Nephron (organoid): ENCODE measurements around the gene MAGI1.

Experiments
- H3K27ac Mint-ChIP-seq, 3 experiments: 2 replicates each; pipeline ENCODE4 v1.8.0; 2020; ENCODE audit warnings: mixed read lengths in 3 of 3, mild to moderate bottlenecking in 2 of 3, moderate library complexity in 1 of 3
- H3K27me3 Mint-ChIP-seq: 2 replicates; pipeline ENCODE4 v1.8.0; 2021; ENCODE audit warnings: low read depth, mild to moderate bottlenecking, moderate library complexity, mixed read lengths
- H3K36me3 Mint-ChIP-seq: 2 replicates; pipeline ENCODE4 v1.8.0; 2020; ENCODE audit warnings: low read depth, mixed read lengths
- H3K4me1 Mint-ChIP-seq: 2 replicates; pipeline ENCODE4 v1.8.0; 2020; ENCODE audit warnings: mixed read lengths
- H3K4me3 Mint-ChIP-seq, 3 experiments: 2 replicates each; pipeline ENCODE4 v1.8.0; 2020; ENCODE audit warnings: mild to moderate bottlenecking in 3 of 3, mixed read lengths in 3 of 3, moderate library complexity in 2 of 3
- H3K9me3 Mint-ChIP-seq: 2 replicates; pipeline ENCODE4 v1.8.0; 2020; ENCODE audit warnings: mixed read lengths
- CTCF ChIP-seq, 3 experiments: fragments of 200-600 bp; sonication (generic); IDR thresholded peaks; one replicate each; pipeline ENCODE4 v1.5.0; 2021; ENCODE audit warnings: antibody characterized with exemption in 3 of 3; ENCODE audit not compliant: unreplicated experiment in 3 of 3

MAGI1 gene

GRCh38 chr3:66010739-66011655 is 27.7 kb downstream of the MAGI1 start:
- no peak for TF ChIP-seq CTCF (IDR thresholded peaks at IDR 0.05; ENCODE audit: unreplicated experiment in 3 of 3)
- Mint-ChIP-seq H3K4me1 (peaks cover 13% of the 10 kb centered on the region), H3K27ac (no peak overlapping the region), H3K27me3 (peaks cover 8% of the 10 kb centered on the region), H3K36me3 (no peaks in the 10 kb centered on the region), H3K4me3 (no peak overlapping the region), H3K9me3 (no peaks in the 10 kb centered on the region)

GRCh38 chr3:66010348-66010738 is 28.4 kb downstream of the MAGI1 start:
- H3K4me1 Mint-ChIP-seq: peaks cover 13% of the 10 kb centered on the region
- H3K27ac Mint-ChIP-seq: no peak overlapping the region

GRCh38 chr3:66004244-66004643 is 34.5 kb downstream of the MAGI1 start:
- H3K36me3 Mint-ChIP-seq: no peaks in the 10 kb centered on the region
- no peak for TF ChIP-seq CTCF (IDR thresholded peaks at IDR 0.05; ENCODE audit: unreplicated experiment in 3 of 3)
- H3K4me3 Mint-ChIP-seq: no peak overlapping the region
- H3K4me1 Mint-ChIP-seq: no peaks in the 10 kb centered on the region
- H3K27ac Mint-ChIP-seq: no peak overlapping the region
- H3K27me3 Mint-ChIP-seq: no peaks in the 10 kb centered on the region
- no peaks in the 10 kb centered on the region for H3K9me3 Mint-ChIP-seq

More at GRCh38 chr3:66010348-66010738, 28.4 kb downstream of the MAGI1 start:
- no peaks in the 10 kb centered on the region for H3K9me3 Mint-ChIP-seq
- H3K4me3 Mint-ChIP-seq: no peak overlapping the region
- no peaks in the 10 kb centered on the region for H3K36me3 Mint-ChIP-seq
- no peak for TF ChIP-seq CTCF (IDR thresholded peaks at IDR 0.05; ENCODE audit: unreplicated experiment in 3 of 3)
- peaks cover 8% of the 10 kb centered on the region for H3K27me3 Mint-ChIP-seq

- no peak overlapping the region for H3K4me3 Mint-ChIP-seq
- no peak for TF ChIP-seq CTCF (IDR thresholded peaks at IDR 0.05; ENCODE audit: unreplicated experiment in 3 of 3)
- H3K4me1 Mint-ChIP-seq: peaks cover 6% of the 10 kb centered on the region
- H3K27ac Mint-ChIP-seq: peak overlapping the region in 1 of 3 experiments; percentile 48
- no peaks in the 10 kb centered on the region for H3K36me3 Mint-ChIP-seq
- H3K27me3 Mint-ChIP-seq: no peaks in the 10 kb centered on the region
- no peaks in the 10 kb centered on the region for H3K9me3 Mint-ChIP-seq
Measured at GRCh38 chr3:66001626-66002025, 37.1 kb downstream of the MAGI1 start.

- Mint-ChIP-seq H3K27ac (peak overlapping the region in 1 of 3 experiments; percentile 90), H3K27me3 (no peaks in the 10 kb centered on the region), H3K4me3 (no peak overlapping the region), H3K4me1 (peaks cover 13% of the 10 kb centered on the region), H3K36me3 (no peaks in the 10 kb centered on the region), H3K9me3 (no peaks in the 10 kb centered on the region)
- TF ChIP-seq CTCF (IDR thresholded peaks at IDR 0.05; ENCODE audit: unreplicated experiment in 3 of 3): no peak
Measured at GRCh38 chr3:66000506-66000905, 38.2 kb downstream of the MAGI1 start.

GRCh38 chr3:65999606-66000005 is 39.1 kb downstream of the MAGI1 start:
- Mint-ChIP-seq H3K27me3 (no peaks in the 10 kb centered on the region), H3K36me3 (no peaks in the 10 kb centered on the region), H3K4me3 (peak overlapping the region in 1 of 3 experiments; percentile 31), H3K27ac (peak overlapping the region; percentile 12 to 90 (median 66)), H3K9me3 (no peaks in the 10 kb centered on the region), H3K4me1 (peaks cover 22% of the 10 kb centered on the region)
- no peak for TF ChIP-seq CTCF (IDR thresholded peaks at IDR 0.05; ENCODE audit: unreplicated experiment in 3 of 3)
